ENCODE data around the gene MYOM1.
"Not testable (repeated sequence)": the region's sequence is repeated elsewhere in the genome, so short reads cannot be mapped to it uniquely, and the experiment has no call there.

Gene MYOM1

DNA sequence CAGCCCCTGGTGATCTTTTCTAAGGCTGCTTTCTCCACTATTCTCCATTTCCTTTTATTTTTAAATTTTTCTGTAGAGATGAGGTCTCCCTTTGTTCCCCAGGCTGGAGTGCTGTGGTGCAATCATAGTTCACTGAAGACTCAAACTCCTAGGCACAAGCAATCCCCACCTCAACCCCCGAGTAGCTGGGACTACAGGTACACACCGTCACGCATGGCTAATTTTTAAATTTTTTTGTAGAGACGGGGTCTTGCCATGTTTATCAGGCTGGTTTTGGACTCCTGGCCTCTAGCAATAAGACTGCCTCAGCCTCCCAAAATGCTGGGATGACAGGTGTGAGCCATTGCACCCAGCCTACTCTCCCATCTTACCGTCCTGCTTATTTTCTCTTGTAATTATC, 184.1 kb downstream of the MYOM1 start:
- DNase-seq (ENCODE audit: low read depth in 2 of 2), result no peak

DNA sequence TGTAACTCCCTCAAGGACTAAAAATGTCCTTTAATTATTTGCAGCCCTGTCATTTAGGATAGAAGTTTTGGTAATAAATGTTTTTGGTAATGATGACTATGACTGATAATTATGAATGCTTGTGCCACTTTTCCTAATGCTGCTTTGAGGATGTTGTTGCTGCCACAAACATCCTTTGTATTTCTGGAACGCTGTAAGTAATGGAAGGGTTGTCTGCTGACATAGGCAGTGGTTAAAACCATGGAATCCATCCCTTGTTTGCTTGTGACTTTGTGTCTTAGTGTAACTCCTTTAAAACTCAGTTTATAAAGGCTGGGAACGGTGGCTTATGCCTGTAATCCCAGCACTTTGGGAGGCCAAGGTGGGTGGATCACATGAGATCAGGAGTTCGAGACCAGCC, 187.0 kb downstream of the MYOM1 start:
- no peak for DNase-seq (ENCODE audit: low read depth in 2 of 2)

DNA sequence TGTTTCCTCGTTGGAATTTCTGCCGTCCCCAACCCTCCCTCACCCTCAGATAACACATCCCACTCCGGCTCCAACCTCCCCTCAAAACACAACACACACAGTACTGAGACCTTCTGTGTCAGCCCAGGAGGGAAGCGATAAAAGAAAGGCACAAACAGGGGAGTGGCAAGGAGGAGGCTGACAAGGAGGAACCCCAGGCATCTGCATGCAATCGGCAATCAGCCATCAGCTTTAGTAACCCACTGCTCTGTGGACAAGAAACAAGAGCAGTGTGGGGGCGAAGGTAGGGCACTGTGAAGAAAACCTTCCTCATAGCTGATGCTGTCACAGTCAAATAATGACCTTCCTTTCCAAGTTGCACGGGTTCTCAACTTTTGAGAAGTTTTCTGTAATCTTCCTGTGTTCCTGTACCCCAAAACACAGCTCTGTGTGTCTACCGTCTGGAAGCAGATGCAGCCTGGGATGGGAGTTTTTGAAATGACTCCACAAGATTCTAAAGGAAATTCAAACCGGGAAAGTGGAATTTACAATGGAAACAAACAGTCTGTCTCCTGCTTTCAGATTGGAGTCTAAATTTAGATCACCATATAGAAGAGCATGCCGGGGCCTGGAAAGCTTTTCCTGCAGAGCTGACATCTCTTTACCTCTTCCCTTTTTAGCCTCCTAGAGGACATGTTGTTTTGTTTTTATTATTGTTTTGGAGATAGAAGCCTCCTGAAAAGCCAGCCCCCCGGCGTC, 190.4 kb downstream of the MYOM1 start:
- DNase-seq (ENCODE audit: low read depth in 2 of 2), result no peak

DNA sequence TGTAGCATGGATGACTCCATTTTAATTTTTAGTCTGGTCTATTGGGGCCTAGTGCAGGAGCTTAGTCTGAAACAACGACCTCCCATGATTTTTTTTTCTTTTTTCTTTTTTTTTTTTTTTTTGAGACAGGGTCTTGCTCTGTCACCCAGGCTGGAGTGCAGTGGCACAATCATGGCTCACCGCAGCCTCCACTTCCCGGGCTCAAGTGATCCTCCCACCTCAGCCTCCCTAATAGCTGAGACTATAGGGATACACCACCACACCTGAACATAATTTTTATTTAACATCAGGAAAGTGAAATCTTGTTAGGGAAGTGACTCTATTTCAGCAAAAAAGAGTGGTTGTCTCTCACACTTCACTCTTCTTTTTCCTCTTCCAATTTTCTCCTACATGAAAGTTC, 191.7 kb downstream of the MYOM1 start:
- not testable (repeated sequence) for DNase-seq (ENCODE audit: low read depth in 2 of 2)

DNA sequence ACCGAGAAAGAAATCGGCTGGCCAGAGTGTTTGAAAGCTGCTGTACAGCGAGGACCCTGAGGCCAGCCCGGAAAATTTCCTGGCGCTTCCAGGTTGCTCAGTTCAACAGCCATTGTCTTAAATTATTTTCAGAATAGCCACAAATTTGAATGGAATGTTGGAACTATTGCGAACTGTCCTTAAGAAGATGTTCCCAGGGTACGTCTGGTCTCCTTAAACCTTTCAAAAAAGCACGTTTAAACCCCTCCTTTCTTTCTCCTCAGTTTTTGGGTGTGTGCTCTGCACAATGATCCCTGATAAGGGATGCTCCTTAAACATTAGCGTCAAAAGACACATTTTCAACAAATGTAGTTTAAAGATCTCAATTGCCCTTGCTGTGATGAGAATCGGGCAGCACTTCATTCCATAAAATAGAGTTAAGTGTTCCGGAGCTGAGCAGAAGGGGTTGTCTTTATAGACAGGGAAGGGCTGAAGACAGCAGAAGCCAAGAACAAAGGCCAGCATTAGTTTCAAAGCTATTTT, 192.3 kb downstream of the MYOM1 start:
- no peak for DNase-seq (ENCODE audit: low read depth in 2 of 2)

DNA sequence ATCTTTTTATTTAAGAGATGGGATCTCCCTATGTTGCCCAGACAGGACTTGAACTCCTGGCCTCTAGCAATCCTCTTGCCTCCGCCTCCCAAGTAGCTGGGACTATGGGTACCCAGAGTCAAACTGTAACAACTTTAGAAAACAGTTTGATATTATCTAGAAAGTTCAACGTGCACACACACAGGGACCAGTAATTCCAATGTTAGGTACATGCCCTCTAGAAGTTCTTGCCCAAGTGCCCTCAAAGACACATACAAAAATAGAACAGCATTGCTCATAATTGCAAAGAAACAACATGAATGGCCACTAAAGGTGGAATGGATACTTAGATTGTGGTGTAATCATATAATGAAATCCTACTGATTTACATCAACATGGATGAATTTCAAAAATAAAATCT, 194.2 kb downstream of the MYOM1 start:
- no peak for DNase-seq (ENCODE audit: low read depth in 2 of 2)

DNA sequence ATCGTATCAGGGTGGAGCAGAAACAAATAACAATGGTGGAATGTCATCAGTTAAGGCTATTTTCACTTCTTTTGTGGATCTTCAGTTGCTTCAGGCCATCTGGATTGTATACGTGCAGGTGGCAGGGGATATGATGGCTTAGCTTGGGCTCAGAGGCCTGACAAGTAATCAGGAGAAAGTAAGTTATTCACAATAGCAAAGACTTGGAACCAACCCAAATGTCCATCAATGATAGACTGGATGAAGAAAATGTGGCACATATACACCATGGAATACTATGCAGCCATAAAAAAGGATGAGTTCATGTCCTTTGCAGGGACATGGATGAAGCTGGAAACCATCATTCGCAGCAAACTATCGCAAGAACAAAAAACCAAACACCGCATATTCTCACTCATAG, 196.2 kb downstream of the MYOM1 start:
- not testable (repeated sequence) for DNase-seq (ENCODE audit: low read depth in 2 of 2)

Measured in stimulated activated CD8-positive, alpha-beta memory T cell treated with anti-CD3 and anti-CD28 coated beads, Interleukin-2, amount 100 ng/mL, for 1 hour (primary cell).